ENCODE measurements around the gene SDC3. TPM values are rescaled to one million over a fixed set of nuclear protein-coding genes. Genes with fewer than 3 reads are reported as not detected.

Gene SDC3
- total and polyA plus RNA-seq, 4 donors, result 3.3 to 27.5 (median 16.6) TPM

DNA sequence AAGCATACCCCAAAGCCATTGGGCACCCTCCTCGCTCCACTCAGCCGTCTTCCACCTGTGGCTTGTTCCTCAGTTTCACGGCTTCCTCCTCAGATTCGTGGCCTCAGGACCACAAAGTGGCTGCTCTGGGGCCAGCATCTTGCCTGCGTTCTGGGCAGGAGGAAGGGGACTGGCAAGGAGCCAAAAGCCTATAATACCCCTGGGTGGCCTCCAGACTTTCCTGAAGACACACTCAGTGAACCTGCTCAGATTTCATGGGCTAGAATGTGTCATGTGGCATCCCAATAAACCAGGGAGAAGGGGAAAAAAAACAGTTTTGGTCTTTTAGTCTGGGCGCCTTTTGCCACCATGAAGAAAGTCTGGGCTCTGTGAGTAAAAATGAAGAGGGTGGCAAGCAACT is 62.0 kb downstream of the SDC3 start (continued):
- TF ChIP-seq EGR1 (IDR thresholded peaks at IDR 0.05; ENCODE audit: low read depth in 2 of 2) (no peak), FOXA2 (IDR thresholded peaks at IDR 0.05) (no peak)

- Histone ChIP-seq H3K4me1 (ENCODE audit: control insufficient read depth in 4 of 4, insufficient read depth in 4 of 4, low read length in 3 of 4) (peaks cover 0 to 8% (median 4%) of the 10 kb centered on the region in 4 donors), H3K9me3 (ENCODE audit: control insufficient read depth in 4 of 4, low read length in 3 of 4) (no peaks in the 10 kb centered on the region), H3K4me3 (ENCODE audit: low read depth in 1 of 3, low read length in 3 of 3) (no peak overlapping the region), H3K27me3 (ENCODE audit: control insufficient read depth in 4 of 4, insufficient read depth in 4 of 4, low read length in 3 of 4) (no peaks in the 10 kb centered on the region), H3K36me3 (ENCODE audit: control insufficient read depth in 4 of 4, insufficient read depth in 3 of 4, low read depth in 1 of 4, low read length in 3 of 4) (no peaks in the 10 kb centered on the region), H3K9ac (ENCODE audit: low read depth in 1 of 2, low read length in 2 of 2) (no peak overlapping the region), H3K27ac (ENCODE audit: low read depth in 1 of 2, low read length in 2 of 2) (no peak overlapping the region)
- no peak for DNase-seq (ENCODE audit: low spot score)
- TF ChIP-seq RXRA (IDR thresholded peaks at IDR 0.05) (no peak), HNF4G (IDR thresholded peaks at IDR 0.05) (no peak), SP1 (IDR thresholded peaks at IDR 0.05) (no peak), ZBTB33 (IDR thresholded peaks at IDR 0.05) (no peak), RAD21 (IDR thresholded peaks at IDR 0.05) (no peak), EGR1 (IDR thresholded peaks at IDR 0.05; ENCODE audit: low read depth in 2 of 2) (no peak), NR2F2 (IDR thresholded peaks at IDR 0.05) (no peak), JUND (IDR thresholded peaks at IDR 0.05) (no peak), YY1 (IDR thresholded peaks at IDR 0.05) (no peak), HNF4A (conservative IDR thresholded peaks at IDR 0.05) (no peak), FOXA1 (IDR thresholded peaks at IDR 0.05) (no peak), FOXA2 (IDR thresholded peaks at IDR 0.05) (no peak), TAF1 (conservative IDR thresholded peaks at IDR 0.05) (no peak), GABPA (IDR thresholded peaks at IDR 0.05 in 1 of 2, conservative IDR thresholded peaks at IDR 0.05 in 1 of 2) (no peak)
- TF ChIP-seq, protein P1, sequence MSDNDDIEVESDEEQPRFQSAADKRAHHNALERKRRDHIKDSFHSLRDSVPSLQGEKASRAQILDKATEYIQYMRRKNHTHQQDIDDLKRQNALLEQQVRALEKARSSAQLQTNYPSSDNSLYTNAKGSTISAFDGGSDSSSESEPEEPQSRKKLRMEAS (IDR thresholded peaks at IDR 0.05), result no peak
- TF ChIP-seq, protein P2, sequence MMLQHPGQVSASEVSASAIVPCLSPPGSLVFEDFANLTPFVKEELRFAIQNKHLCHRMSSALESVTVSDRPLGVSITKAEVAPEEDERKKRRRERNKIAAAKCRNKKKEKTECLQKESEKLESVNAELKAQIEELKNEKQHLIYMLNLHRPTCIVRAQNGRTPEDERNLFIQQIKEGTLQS (IDR thresholded peaks at IDR 0.05), result no peak
- TF ChIP-seq, protein P3, sequence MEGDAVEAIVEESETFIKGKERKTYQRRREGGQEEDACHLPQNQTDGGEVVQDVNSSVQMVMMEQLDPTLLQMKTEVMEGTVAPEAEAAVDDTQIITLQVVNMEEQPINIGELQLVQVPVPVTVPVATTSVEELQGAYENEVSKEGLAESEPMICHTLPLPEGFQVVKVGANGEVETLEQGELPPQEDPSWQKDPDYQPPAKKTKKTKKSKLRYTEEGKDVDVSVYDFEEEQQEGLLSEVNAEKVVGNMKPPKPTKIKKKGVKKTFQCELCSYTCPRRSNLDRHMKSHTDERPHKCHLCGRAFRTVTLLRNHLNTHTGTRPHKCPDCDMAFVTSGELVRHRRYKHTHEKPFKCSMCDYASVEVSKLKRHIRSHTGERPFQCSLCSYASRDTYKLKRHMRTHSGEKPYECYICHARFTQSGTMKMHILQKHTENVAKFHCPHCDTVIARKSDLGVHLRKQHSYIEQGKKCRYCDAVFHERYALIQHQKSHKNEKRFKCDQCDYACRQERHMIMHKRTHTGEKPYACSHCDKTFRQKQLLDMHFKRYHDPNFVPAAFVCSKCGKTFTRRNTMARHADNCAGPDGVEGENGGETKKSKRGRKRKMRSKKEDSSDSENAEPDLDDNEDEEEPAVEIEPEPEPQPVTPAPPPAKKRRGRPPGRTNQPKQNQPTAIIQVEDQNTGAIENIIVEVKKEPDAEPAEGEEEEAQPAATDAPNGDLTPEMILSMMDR (IDR thresholded peaks at IDR 0.05; ENCODE audit: low read depth, low read length, missing input control), result no peak
- TF ChIP-seq, protein P4, sequence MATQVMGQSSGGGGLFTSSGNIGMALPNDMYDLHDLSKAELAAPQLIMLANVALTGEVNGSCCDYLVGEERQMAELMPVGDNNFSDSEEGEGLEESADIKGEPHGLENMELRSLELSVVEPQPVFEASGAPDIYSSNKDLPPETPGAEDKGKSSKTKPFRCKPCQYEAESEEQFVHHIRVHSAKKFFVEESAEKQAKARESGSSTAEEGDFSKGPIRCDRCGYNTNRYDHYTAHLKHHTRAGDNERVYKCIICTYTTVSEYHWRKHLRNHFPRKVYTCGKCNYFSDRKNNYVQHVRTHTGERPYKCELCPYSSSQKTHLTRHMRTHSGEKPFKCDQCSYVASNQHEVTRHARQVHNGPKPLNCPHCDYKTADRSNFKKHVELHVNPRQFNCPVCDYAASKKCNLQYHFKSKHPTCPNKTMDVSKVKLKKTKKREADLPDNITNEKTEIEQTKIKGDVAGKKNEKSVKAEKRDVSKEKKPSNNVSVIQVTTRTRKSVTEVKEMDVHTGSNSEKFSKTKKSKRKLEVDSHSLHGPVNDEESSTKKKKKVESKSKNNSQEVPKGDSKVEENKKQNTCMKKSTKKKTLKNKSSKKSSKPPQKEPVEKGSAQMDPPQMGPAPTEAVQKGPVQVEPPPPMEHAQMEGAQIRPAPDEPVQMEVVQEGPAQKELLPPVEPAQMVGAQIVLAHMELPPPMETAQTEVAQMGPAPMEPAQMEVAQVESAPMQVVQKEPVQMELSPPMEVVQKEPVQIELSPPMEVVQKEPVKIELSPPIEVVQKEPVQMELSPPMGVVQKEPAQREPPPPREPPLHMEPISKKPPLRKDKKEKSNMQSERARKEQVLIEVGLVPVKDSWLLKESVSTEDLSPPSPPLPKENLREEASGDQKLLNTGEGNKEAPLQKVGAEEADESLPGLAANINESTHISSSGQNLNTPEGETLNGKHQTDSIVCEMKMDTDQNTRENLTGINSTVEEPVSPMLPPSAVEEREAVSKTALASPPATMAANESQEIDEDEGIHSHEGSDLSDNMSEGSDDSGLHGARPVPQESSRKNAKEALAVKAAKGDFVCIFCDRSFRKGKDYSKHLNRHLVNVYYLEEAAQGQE (IDR thresholded peaks at IDR 0.05), result no peak
- WGBS, result 71% methylated on average over 7 of the region's 7 CpGs
These were observed 62.7 kb downstream of the SDC3 start for GRCh38 chr1:30845904-30846290.

Measured in liver (tissue), 9 donors.